Urinary bladder (tissue), 4 donors: ENCODE data around the gene POLL. TPM values are rescaled to one million over a fixed set of nuclear protein-coding genes. Genes with fewer than 3 reads are reported as not detected.
A peak's percentile ranks its signal among the peaks of the same experiment; 100 is the strongest.
"Not testable (repeated sequence)": the region's sequence is repeated elsewhere in the genome, so short reads cannot be mapped to it uniquely, and the experiment has no call there.

Experiments
- DNase-seq: peaks from one replicate; pipeline ENCODE4 v3.0.0-alpha.2; 2015; ENCODE audit errors: extremely low spot score
- H3K27ac ChIP-seq: one replicate; pipeline ENCODE4 v1.5.1; 2013; ENCODE audit warnings: low read depth, mild to moderate bottlenecking, moderate library complexity
- H3K36me3 ChIP-seq: one replicate; pipeline ENCODE4 v1.6.1; 2013; ENCODE audit warnings: mild to moderate bottlenecking, moderate library complexity; ENCODE audit not compliant: insufficient read depth
- H3K4me1 ChIP-seq: one replicate; pipeline ENCODE4 v1.6.1; 2013; ENCODE audit warnings: mild to moderate bottlenecking, moderate library complexity; ENCODE audit not compliant: insufficient read depth
- H3K4me3 ChIP-seq: one replicate; pipeline ENCODE4 v1.5.1; 2013; ENCODE audit warnings: low read depth, low read length
- WGBS: extraction: QIAGEN DNeasy Blood & Tissue Kit; methylation state at CpG from one replicate; pipeline ENCODE4 v1.1.7; 2013; 5-methylcytosine and 5-hydroxymethylcytosine counted together
- polyA plus RNA-seq: library from polyadenylated mRNA; stranded (reverse); fragments of 200-250 nt; gene quantifications from one replicate; pipeline ENCODE4 v1.2.3, GENCODE V29; 2013
- total RNA-seq: library from RNA; depleted of rRNA; stranded (reverse); fragments of >200 nt; gene quantifications from one replicate; pipeline ENCODE4 v1.2.3, GENCODE V29; 2014
- donor health status: healthy with polysubstance abuse.
- donor health status: healthy.

POLL gene
- total RNA-seq, result 10.4 TPM
- 27.6 TPM for polyA plus RNA-seq

DNA sequence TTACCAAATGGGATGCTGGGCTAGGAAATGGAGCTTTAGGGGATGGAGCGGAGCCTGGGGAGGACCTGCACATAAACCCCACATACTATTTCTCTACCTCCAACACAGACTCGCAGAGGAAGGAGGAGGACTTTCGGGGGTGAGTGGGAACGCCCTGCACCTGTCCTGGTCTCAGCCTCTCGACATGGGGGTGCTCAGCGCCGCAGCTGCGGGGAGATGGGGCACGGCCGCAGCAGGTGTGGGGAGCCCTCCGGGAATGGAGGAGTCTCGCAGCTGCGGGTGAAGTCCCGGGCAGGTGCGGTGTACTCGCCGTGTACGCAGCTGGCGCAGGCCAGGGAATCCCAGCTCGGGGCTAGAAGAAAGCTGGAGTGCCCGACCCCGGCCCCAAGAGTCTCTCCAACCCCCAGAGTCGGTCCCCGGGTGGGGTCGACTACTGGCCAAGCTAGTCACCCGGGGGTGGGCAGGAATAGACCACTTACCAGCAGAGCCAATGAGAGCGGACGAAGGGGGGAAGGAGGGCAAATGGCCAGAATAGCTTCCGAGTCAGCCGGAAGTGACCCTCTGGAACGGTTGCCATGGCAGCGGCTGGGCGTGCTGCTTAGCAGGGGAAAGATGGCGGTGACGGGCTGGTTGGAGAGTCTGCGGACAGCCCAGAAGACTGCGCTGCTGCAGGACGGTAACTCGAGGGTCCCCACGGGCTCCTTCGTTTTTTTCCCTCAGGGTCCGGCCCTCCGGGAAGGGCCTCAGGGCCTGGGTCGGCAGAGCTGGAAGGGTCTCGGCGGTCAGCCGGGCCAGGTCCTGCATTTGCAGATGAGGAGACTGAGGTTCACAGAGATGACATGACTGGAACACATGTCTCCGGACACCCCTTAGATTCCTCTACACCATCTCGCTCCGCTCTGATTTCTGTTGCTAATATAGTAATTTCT, at the start of gene POLL, which contains the start of gene DPCD:
TSS of gene POLL (minus strand) at position 533 of the 929 bp plus-strand sequence. CDS start 897 bp downstream, outside the sequence.
TSS of gene DPCD (plus strand) at position 597 of the 929 bp plus-strand sequence. CDS start at position 613, 16 bp downstream.
- WGBS, result under 1% methylated on average over 50 of the region's 50 CpGs
- peak; percentile 93 for DNase-seq
- Histone ChIP-seq H3K36me3 (no peaks in the 10 kb centered on the region), H3K27ac (no peak within 1 kb of the TSS), H3K4me3 (peak within 1 kb of the TSS; percentile 83), H3K4me1 (no peaks in the 10 kb centered on the region)

DNA sequence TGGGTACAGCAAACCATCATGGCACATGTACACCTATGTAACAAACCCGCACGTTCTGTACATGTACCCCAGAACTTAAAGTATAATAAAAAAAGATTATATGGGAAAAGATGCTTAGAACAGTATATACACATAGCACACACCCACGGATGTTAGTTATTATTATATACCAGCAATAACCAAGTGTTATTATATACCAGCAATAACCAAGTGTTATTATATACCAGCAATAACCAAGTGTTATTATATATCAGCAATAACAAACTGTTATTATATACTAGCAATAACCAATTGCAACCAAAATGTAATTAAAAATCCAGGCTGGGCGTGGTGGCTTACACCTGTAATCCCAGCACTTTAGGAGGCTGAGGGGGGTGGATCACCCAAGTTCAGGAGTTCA, 45.5 kb upstream of the POLL start:
- not testable (repeated sequence) for H3K27ac ChIP-seq, DNase-seq, H3K4me3 ChIP-seq, H3K4me1 ChIP-seq, H3K36me3 ChIP-seq
- WGBS, result 97% methylated on average over 4 of the region's 4 CpGs

DNA sequence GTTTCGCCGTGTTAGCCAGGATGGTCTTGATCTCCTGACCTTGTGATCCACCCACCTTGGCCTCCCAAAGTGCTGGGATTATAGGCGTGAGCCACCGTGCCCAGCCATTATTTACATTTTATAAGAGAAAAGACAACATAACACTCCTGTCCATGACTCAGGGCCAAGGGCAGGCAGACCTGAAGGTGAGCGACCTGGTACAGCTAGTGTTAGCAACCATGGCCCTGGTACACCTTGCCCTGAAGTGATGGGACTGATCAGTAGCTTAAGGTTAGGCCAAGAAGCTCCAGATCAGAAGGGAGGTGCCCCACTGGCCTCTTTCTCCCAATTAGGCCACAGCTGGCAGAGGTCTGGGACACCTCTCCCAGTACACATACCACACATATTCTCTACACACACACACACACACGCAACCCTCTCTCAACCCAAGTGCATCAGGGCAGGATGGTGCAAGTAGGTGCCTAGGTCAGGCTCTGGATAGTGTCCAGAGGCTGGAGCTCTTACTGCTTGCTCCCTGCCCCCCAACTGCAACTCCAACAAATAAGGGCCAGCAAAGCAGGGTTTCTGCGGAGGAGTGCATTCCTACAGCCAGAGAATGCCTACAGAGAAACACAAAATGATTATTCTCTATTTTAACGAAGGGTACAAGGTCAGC, 43.9 kb upstream of the POLL start:
- H3K27ac ChIP-seq, result no peak overlapping the region
- H3K36me3 ChIP-seq, result peaks cover 2% of the 10 kb centered on the region
- DNase-seq, result no peak
- H3K4me3 ChIP-seq, result no peak overlapping the region
- H3K4me1 ChIP-seq, result no peaks in the 10 kb centered on the region
- WGBS, result 80% methylated on average over 8 of the region's 8 CpGs

DNA sequence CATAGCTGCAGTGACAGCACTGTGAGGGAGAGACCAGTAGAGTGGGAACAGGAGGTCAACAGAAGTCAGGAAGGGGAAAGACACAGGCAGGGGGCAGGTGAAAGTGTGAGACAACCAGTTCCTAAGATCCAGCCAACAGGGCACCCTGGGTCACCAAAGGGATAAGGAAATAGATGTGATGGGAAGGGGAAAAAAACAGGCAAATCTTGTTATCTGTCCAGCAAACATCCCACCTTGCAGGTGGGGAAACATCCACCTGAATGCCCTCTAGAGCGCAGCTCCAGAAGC, 42.5 kb upstream of the POLL start:
- no peak overlapping the region for H3K4me3 ChIP-seq
- H3K36me3 ChIP-seq, result peaks cover 2% of the 10 kb centered on the region
- no peak for DNase-seq
- H3K4me1 ChIP-seq, result no peaks in the 10 kb centered on the region
- 100% methylated on average over 1 of the region's 1 CpG for WGBS
- no peak overlapping the region for H3K27ac ChIP-seq

DNA sequence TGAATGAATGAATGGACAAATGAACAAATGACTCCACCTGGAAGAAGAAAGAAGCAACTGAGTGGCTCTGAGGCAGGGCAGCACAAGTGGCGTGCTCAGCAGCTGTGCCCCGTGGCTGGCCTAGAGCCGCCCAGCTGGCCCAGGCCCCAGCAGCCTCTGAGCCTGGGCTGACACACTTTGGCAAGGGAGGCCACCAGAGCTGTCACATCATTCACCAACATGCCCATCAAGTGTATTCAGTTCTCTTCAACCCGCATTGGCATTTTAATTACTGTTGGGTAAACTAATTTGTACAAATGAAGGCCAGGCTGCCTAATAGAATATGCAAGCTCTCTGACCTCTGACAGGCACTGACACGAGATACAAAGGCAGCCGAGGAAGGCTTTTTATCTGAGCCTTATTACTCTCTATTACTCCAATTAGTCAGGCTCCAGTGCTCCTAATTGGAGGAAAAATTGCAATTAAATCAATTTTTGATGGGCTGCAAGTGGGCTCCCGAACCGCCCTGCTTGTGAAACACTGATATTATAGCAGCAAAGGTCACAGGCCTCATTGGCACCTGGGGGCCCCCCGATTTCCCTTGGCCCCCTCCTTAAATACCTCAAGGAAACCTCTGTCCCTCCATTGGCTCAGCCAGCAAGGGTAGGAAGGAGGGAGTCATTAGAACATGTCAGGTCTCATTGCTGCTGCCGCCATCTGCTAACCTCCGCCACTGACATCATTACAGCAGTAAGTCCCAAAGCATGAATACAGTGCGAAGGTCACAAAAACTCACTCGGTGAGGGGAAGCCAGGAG, 42.0 kb upstream of the POLL start:
- peaks cover 2% of the 10 kb centered on the region for H3K36me3 ChIP-seq
- DNase-seq, result no peak
- no peak overlapping the region for H3K4me3 ChIP-seq
- 90% methylated on average over 13 of the region's 13 CpGs for WGBS
- H3K4me1 ChIP-seq, result no peaks in the 10 kb centered on the region
- no peak overlapping the region for H3K27ac ChIP-seq

DNA sequence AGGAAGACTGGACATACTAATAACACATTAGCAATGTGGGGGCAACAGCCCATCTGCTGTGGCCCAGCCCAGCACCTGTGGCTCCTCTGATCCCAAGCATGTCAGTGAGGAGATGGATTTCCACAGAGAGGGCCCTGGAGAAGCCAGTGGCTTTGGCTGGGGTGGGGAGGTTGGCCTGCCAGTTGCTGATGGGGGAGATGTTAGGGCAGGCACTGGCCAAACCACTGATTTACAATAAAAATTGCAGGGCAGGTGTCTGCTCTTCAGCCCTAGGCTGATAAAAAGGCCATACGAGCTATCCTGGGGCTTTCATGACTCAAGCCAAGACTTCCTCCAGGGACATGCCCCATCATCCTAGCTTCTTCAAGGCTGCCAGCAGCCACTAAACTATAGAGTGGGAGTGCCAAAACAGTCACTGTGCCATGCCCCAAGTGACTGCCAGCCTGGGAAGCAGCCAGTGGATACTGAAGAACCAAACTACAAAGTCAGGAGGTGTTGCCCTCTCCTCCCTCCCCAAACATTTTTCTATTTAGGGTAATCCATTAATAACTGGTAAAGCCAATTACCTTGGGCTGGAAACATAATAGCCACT, 37.9 kb upstream of the POLL start:
- 85% methylated on average over 1 of the region's 1 CpG for WGBS
- Histone ChIP-seq H3K36me3 (no peaks in the 10 kb centered on the region), H3K4me3 (no peak overlapping the region), H3K4me1 (no peaks in the 10 kb centered on the region), H3K27ac (no peak overlapping the region)
- DNase-seq, result no peak

DNA sequence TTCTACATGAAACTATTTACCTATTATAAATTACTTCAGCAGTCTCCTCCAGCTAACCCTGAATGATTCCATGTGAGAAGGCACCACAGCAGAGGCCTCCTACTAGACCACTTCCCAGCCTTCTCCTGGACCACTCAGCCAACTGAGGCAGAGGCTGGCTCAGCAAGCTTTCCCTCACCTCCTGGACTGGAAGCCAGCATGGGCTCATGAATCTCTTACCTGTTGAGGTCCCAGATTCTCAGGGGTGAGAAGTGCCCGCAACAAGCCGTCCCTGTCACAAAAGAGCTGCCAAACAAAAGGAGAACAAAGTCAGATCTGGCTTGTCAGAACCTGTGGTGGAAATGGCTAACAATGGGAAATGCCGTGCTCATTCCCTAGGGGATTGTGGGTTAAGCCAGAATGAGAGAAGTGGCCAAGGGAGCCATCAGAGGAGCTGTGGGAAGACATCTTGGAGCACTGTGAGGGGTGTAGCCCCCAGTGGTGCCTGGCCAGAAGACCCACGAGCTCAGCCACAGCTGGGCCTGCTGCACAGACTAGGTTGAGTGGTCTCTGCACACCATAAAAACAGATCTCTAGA, 36.6 kb upstream of the POLL start:
- no peaks in the 10 kb centered on the region for H3K36me3 ChIP-seq
- H3K27ac ChIP-seq, result no peak overlapping the region
- no peak overlapping the region for H3K4me3 ChIP-seq
- 83% methylated on average over 4 of the region's 4 CpGs for WGBS
- DNase-seq, result no peak
- H3K4me1 ChIP-seq, result no peaks in the 10 kb centered on the region

DNA sequence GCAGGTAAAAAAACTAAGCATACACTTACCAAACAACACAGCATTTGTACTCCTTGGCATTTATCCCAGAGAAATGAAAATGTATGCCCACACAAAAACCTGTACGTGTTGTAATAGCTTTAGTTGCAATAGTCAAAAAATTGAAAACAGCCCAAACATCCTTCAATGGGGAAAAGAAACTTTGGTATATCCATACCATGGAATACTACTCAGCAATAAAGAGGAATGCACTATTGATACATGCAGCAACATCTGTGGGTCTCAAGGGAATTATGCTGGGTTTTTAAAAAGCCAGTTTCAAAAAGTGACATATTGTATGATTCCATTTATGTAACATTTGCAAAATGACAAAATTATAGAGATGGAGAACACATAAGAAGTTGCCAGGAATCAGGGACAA, 35.5 kb upstream of the POLL start:
- Histone ChIP-seq H3K4me3 (no peak overlapping the region), H3K36me3 (no peaks in the 10 kb centered on the region), H3K4me1 (no peaks in the 10 kb centered on the region), H3K27ac (no peak overlapping the region)
- WGBS, result 96% methylated on average over 1 of the region's 1 CpG
- DNase-seq, result no peak

DNA sequence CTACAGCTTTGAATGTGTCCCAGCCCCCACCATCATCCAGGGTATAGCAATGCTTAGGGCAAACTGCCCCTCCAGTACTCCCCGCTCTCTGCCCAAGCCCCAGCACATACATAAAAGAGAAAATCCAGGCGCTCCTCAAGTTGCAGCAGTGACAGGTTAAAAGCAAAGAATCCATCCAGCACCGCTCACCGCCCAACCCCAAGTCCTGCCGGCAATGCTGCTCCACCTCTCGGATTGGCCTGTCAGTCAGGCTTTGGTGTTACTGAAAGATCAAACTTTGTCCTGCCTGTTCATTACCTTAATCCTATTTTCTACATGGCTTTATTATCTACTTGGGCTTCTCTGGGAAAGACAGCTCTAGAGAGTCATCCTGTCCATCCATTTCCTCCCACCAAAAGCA, 31.9 kb upstream of the POLL start:
- WGBS, result 96% methylated on average over 6 of the region's 6 CpGs
- Histone ChIP-seq H3K36me3 (no peaks in the 10 kb centered on the region), H3K4me3 (no peak overlapping the region), H3K27ac (no peak overlapping the region), H3K4me1 (no peaks in the 10 kb centered on the region)
- no peak for DNase-seq

DNA sequence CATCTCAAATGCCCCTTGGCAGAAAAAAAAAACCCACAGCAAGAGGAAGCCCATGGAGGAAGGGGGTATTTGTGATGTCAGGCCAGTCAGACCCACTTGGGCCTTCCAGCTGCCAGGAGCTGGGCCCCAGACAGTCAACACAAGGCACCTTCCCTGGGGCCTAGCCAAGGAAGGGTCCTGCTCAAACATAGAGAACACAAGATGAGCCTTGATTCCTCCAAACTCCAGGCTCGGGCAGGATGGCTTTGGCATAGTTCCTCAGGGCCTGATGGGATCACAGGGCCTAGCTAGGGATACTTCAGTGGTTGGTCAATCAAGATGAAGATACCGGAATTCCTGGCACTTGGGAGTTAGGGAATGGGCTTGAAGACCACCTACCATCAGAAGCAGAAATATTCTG, 30.8 kb upstream of the POLL start:
- DNase-seq, result no peak
- Histone ChIP-seq H3K4me3 (no peak overlapping the region), H3K27ac (no peak overlapping the region), H3K4me1 (no peaks in the 10 kb centered on the region), H3K36me3 (no peaks in the 10 kb centered on the region)
- WGBS, result 94% methylated on average over 2 of the region's 2 CpGs

DNA sequence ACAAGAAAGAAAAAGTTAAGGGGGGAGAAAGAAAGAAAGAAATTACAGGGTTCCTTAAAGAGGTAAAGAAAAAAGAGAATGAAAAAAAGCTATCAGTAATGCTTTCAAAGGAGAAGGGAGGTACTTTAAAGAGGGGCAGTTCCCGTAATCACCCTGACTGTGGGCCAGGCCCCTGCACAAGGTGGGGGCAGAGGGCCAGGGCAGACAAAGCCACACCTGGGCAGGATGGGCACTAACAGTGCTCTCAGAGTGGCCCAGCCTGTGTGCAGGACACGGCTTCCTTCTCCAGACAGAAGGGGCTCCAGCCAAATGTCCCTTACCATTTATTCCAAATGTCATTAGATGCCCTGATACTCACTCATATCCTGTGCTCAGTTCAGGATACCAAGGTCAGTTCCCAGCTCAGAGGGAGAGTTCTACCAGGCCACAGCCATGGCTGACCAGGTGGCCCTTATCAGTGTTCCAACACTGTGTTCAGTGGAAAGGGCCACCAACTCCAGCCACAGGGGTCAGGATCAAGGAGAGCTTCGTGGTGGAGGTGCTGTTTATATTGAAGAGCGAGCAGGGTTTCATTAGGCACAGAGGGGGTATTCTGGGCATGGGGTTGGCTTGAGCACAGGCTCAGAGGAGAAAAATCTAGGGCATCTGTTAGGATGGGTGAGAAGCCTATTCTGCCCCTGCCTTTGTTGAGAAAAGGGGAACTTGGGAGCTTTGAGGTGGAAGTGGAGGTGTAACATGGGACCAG, 29.9 kb upstream of the POLL start:
- Histone ChIP-seq H3K27ac (no peak overlapping the region), H3K4me3 (no peak overlapping the region), H3K36me3 (no peaks in the 10 kb centered on the region), H3K4me1 (no peaks in the 10 kb centered on the region)
- DNase-seq, result no peak
- 80% methylated on average over 4 of the region's 4 CpGs for WGBS

DNA sequence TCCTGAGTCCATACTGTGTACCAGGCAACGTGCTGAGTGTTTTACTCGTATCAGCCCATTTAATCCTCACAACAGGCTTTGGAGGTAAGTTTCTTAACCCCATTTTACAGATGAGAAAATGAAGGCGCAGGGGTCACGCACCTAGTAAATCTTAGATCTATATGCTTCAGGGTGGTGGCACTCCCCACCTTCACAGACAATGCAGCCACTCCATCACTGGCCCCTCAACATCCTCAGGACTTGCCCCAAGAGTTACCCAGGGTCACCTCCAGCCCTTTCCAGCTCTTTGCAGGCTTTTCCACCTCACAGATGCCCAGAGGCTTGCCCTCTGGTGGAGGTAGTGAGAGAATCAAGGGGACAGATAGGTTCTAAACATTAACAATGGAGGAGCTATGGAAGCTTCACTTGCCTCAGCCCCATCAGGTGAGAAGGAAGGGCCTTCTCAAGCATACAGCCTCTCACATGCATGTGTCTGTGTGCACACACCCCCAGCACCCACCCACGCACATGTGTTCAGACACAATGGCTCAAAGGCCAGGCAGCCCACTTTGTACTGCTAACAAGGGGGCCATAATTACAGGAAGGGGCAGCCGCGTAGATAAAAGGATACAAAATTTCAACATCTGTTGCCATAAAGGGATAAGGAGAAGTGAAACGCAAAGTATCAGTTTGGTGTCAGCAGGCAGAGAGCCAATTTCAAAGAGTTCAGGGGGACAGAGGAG, 29.2 kb upstream of the POLL start:
- no peak for DNase-seq
- Histone ChIP-seq H3K4me3 (no peak overlapping the region), H3K36me3 (no peaks in the 10 kb centered on the region), H3K4me1 (no peaks in the 10 kb centered on the region), H3K27ac (no peak overlapping the region)
- 81% methylated on average over 8 of the region's 8 CpGs for WGBS
